GM10248 (cell line): Measurements from ENCODE around the gene STAT3.

ENCODE experiments used
- CTCF ChIA-PET: fragments of 300-600 bp; sonication (Branson Sonifier 250); formaldehyde crosslinking; extraction: SDS; loops from one replicate; lab custom pipeline; 2021; ENCODE audit warnings: antibody characterized with exemption; lab: Yijun Ruan, JAX
- POLR2A ChIA-PET: fragments of 350-650 bp; sonication (Branson Sonifier 250); formaldehyde crosslinking; extraction: SDS; loops from one replicate; lab custom pipeline; 2020; ENCODE audit warnings: antibody characterized with exemption; lab: Yijun Ruan, JAX
- DNase-seq: peaks from one replicate; pipeline ENCODE4 v3.0.0; 2012; ENCODE audit errors: extremely low spot score
- CTCF ChIP-seq: IDR thresholded peaks from 2 replicates; pipeline ENCODE4 v1.5.1; 2012; ENCODE audit warnings: mild to moderate bottlenecking, low read depth; ENCODE audit errors: extremely low read depth, missing control alignments, control extremely low read depth

The STAT3 gene

GRCh38 chr17:42279776-42280630 is 108.2 kb downstream of the STAT3 start:
- ChIA-PET POLR2A (interaction anchor here (0.7 kb wide), 2 partner anchors 22 to 140 kb away, joined by 3 to 5 read pairs; no protein-coding TSS in a partner anchor), CTCF (interaction anchor here (0.8 to 0.9 kb wide), 2 partner anchors 11 to 14 kb away, joined by 3 read pairs; no protein-coding TSS in a partner anchor)
- no peak for DNase-seq
- TF ChIP-seq CTCF = no peak

DNA sequence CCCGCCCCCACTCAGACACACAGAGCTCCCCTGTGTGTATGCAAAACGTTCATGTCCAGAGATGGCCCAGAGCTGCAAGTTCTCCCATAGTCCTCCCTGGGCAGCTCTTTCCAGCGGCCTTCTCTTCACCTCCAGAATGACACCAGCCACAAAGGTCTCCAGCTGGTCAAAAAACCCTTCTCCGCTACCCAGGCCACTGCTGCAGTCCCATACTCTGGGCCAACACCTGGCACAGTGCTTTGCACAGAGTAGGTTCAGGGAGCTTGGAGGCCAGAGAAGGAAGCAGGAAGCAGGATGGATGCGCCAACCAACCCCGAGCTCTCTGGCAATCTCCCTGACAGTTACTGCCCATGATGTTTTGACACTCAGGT is 110.9 kb downstream of the STAT3 start:
- ChIA-PET CTCF (interaction anchor here (1.4 to 2.0 kb wide), 3 partner anchors 29 to 55 kb away, joined by 5 to 7 read pairs (median 7); no protein-coding TSS in a partner anchor), POLR2A (interaction anchor here (0.9 kb wide), 1 partner anchor 260 kb away, joined by 3 read pairs; the partner anchor contains the start of gene DNAJC7)
- peak; percentile 41 for DNase-seq
- TF ChIP-seq CTCF = no peak

- DNase-seq = peak; percentile 45
- ChIA-PET POLR2A (interaction anchor here (0.9 kb wide), 1 partner anchor 260 kb away, joined by 3 read pairs; the partner anchor contains the start of gene DNAJC7), CTCF (interaction anchor here (1.4 to 2.0 kb wide), 3 partner anchors 29 to 54 kb away, joined by 5 to 7 read pairs (median 7); no protein-coding TSS in a partner anchor)
- TF ChIP-seq CTCF = no peak
Measured at GRCh38 chr17:42276609-42277341, 111.5 kb downstream of the STAT3 start.

GRCh38 chr17:42276359-42276608 is 112.0 kb downstream of the STAT3 start, which contains the start of gene STAT5B:
Gene STAT5B, minus strand, starts transcription at chr17:42276391. Its CDS starts 44,264 bp downstream, at chr17:42232127.
- peak; percentile 91 for DNase-seq
- no peak for TF ChIP-seq CTCF
- ChIA-PET CTCF (interaction anchor here (2.0 kb wide), 1 partner anchor 54 kb away, joined by 5 read pairs; no protein-coding TSS in a partner anchor), POLR2A (no interaction called here)

DNA sequence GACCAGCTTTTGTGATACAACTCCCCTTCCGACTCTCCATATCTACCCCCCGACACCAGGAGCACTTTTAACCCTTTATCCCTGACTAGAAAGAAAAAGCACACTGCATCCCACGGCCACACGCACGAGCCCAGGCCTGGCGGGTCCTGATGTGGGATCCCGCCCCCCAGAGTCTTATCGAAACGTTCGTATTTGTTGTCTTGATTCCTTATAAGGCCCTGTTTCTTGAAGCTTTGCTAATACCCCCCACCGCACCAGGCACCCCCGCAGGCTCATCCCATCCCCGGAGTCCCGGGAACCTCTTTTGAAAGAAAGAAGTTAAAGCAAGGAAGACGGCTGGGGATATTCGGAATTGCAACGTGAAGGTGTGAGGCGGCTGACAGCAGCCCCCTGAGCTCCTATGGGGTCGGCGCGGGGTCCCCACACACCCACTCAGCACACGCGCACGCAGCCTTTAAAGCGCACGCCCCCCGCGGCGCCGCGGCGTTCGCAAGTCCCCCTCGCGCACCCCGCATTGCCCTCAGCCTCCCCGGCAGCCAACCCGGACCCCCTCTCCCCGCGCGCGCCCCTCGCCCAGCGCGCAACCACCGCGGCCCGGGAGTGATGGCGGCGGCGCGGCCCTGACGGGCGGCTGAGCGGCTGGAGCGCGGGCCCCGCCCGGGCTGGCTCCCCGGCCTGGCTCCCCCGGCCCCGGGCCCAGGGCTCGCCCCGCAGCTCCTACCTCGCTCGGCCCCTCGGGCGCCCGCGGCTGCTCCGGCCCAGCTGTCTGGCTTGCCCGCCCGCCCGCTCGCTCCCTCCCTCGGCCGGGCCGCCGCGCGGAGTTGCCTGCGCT is 112.5 kb downstream of the STAT3 start:
- no peak for TF ChIP-seq CTCF
- CTCF ChIA-PET = interaction anchor here (1.4 to 1.5 kb wide), 2 partner anchors 23 to 26 kb away, joined by 3 to 5 read pairs; no protein-coding TSS in a partner anchor
- DNase-seq = no peak
- POLR2A ChIA-PET = no interaction called here
